Gastrocnemius medialis (tissue), 4 donors: ENCODE measurements around the gene ID1.

Source experiments
- POLR2A ChIP-seq, 2 donors: fragments of 450-650 bp; IDR thresholded peaks; one replicate each; pipeline ENCODE4 v1.6.1; 2017; ENCODE audit warnings: antibody characterized with exemption in 2 of 2, mild to moderate bottlenecking in 2 of 2, moderate library complexity in 2 of 2
- TF ChIP-seq, protein P1 (sequence below), 5 experiments: fragments of 450-650 bp in 3 of 5; fragments of 200-600 bp in 2 of 5; sonication (generic) in 2 of 5; IDR thresholded peaks in 4 of 5; conservative IDR thresholded peaks in 1 of 5; 1 replicate in 4 of 5; 2 replicates in 1 of 5; pipeline ENCODE4 v1.5.1; 2016 to 2019; ENCODE audit warnings: antibody characterized with exemption in 5 of 5, mild to moderate bottlenecking in 3 of 5, moderate library complexity in 3 of 5

DNA sequence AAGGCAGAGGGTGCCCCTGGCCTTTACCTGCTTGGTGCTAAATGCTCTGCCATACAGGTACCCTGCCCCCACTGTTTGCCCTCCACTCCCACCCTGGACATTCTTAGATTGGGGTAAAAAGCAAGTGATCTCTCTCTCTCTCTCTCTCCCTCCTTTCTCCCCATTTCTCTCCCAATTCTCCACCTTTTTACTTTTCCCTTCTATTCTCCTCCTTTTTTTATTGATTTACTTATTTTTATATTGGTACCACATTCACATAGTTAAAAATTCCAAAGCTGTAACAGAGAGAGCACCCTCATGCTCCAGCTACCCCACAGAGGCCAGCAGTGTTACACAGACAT, 37.7 kb upstream of the ID1 start:
- TF ChIP-seq, protein P1, sequence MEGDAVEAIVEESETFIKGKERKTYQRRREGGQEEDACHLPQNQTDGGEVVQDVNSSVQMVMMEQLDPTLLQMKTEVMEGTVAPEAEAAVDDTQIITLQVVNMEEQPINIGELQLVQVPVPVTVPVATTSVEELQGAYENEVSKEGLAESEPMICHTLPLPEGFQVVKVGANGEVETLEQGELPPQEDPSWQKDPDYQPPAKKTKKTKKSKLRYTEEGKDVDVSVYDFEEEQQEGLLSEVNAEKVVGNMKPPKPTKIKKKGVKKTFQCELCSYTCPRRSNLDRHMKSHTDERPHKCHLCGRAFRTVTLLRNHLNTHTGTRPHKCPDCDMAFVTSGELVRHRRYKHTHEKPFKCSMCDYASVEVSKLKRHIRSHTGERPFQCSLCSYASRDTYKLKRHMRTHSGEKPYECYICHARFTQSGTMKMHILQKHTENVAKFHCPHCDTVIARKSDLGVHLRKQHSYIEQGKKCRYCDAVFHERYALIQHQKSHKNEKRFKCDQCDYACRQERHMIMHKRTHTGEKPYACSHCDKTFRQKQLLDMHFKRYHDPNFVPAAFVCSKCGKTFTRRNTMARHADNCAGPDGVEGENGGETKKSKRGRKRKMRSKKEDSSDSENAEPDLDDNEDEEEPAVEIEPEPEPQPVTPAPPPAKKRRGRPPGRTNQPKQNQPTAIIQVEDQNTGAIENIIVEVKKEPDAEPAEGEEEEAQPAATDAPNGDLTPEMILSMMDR (IDR thresholded peaks at IDR 0.05 in 4 of 5, conservative IDR thresholded peaks at IDR 0.05 in 1 of 5): no peak
- no peak for TF ChIP-seq POLR2A (IDR thresholded peaks at IDR 0.05)
